Measurements from ENCODE around the gene ATCAY.
"Not testable (repeated sequence)": the region's sequence is repeated elsewhere in the genome, so short reads cannot be mapped to it uniquely, and the experiment has no call there.

DNA sequence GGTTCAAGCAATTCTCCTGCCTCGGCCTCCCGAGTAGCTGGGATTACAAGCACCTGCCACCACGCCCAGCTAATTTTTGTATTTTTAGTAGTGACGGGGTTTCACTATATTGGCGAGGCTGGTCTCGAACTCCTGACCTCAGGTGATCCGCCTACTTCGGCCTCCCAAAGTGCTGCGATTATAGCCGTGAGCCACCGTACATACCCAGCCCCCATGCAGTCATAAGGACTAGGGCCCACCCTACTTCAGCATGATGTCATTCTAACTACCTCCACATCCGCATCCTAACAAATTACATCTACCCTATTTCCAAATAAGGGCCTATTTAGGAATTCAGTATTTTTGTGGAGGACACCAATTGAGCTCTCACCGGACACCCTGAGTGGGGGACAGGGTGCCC is 74.8 kb downstream of the ATCAY start:
- TF ChIP-seq, protein P1, sequence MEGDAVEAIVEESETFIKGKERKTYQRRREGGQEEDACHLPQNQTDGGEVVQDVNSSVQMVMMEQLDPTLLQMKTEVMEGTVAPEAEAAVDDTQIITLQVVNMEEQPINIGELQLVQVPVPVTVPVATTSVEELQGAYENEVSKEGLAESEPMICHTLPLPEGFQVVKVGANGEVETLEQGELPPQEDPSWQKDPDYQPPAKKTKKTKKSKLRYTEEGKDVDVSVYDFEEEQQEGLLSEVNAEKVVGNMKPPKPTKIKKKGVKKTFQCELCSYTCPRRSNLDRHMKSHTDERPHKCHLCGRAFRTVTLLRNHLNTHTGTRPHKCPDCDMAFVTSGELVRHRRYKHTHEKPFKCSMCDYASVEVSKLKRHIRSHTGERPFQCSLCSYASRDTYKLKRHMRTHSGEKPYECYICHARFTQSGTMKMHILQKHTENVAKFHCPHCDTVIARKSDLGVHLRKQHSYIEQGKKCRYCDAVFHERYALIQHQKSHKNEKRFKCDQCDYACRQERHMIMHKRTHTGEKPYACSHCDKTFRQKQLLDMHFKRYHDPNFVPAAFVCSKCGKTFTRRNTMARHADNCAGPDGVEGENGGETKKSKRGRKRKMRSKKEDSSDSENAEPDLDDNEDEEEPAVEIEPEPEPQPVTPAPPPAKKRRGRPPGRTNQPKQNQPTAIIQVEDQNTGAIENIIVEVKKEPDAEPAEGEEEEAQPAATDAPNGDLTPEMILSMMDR (conservative IDR thresholded peaks at IDR 0.05; ENCODE audit: low read depth, low read length) = not testable (repeated sequence)
- TF ChIP-seq POLR2A (IDR thresholded peaks at IDR 0.05; ENCODE audit: low read depth, low read length) = not testable (repeated sequence)
- TF ChIP-seq, protein P2, sequence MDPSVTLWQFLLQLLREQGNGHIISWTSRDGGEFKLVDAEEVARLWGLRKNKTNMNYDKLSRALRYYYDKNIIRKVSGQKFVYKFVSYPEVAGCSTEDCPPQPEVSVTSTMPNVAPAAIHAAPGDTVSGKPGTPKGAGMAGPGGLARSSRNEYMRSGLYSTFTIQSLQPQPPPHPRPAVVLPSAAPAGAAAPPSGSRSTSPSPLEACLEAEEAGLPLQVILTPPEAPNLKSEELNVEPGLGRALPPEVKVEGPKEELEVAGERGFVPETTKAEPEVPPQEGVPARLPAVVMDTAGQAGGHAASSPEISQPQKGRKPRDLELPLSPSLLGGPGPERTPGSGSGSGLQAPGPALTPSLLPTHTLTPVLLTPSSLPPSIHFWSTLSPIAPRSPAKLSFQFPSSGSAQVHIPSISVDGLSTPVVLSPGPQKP (IDR thresholded peaks at IDR 0.05; ENCODE audit: borderline replicate concordance, low read depth, low read length) = not testable (repeated sequence)
